ENCODE results near the gene TTLL7.
"Not testable (repeated sequence)": the region's sequence is repeated elsewhere in the genome, so short reads cannot be mapped to it uniquely, and the experiment has no call there.

The TTLL7 gene

DNA sequence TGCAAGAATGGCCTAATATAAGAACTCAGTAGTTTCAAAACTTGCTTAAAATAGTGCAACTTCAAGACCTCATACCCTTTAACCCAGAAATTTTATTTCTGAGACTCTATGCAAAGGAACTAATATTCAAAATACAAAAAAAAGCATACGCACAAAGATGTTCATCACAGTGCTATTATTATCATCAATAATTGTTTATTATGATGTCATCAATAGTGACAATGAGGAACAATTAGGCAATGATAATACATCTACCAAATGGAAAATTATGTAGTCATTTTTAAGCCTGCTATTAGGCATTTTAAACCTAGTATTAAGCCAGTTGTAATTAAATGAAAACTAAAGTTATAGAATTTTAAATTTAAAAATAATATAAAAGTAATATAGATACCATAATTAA lies 3.3 kb downstream of the TTLL7 start:
- no peak for DNase-seq (ENCODE audit: low spot score)

GRCh38 chr1:83994111-83994510 lies 4.8 kb downstream of the TTLL7 start:
- no peak for DNase-seq (ENCODE audit: low spot score)

GRCh38 chr1:83990734-83991133 lies 8.2 kb downstream of the TTLL7 start:
- DNase-seq (ENCODE audit: low spot score), result no peak

DNA sequence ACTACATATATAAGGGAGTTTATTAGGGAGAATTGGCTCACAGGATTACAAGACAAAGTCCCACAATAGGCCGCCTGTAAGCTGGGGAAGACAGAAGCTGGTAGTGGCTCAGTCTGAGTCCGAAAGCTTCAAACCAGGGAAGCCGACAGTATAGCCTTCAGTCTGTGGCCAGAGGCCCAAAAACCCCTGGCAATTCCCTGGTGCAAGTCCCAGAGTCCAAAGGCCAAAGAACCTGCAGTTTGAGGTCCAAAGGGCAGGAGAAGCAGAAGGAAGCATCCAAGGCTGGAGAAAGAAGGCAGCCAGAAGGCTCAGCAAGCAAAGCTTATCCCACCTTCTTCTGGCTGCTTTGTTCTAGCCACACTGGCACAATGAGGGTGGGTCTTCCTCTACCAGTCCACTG lies 13.9 kb downstream of the TTLL7 start:
- no peak for DNase-seq (ENCODE audit: low spot score)

- DNase-seq (ENCODE audit: low spot score), result not testable (repeated sequence)
Measured at GRCh38 chr1:83983918-83984317, 15.0 kb downstream of the TTLL7 start.

DNA sequence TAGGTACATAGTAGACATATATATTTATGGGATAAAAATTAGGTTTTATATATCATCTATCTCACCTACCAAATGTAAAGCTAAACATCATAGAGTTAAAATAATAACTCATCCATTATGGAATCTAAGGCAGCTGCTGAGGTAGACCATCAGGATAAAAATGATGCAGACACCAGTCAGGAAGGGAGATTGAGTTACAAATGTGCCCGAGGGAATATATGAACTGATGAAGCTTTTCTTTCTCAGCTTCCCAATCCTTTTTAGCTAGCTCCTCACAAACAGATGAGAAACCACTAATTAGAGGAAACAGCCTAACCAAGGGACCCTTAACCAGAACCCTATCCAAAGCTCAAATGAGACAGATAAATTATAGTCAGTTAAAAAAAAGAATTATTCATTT lies 20.9 kb downstream of the TTLL7 start:
- DNase-seq (ENCODE audit: low spot score), result no peak

- DNase-seq (ENCODE audit: low spot score), result no peak
Measured at GRCh38 chr1:83976920-83977319, 22.0 kb downstream of the TTLL7 start.

GRCh38 chr1:83970802-83971201 lies 28.1 kb downstream of the TTLL7 start:
- DNase-seq (ENCODE audit: low spot score), result no peak

GRCh38 chr1:83970114-83970513 lies 28.8 kb downstream of the TTLL7 start:
- no peak for DNase-seq (ENCODE audit: low spot score)

DNA sequence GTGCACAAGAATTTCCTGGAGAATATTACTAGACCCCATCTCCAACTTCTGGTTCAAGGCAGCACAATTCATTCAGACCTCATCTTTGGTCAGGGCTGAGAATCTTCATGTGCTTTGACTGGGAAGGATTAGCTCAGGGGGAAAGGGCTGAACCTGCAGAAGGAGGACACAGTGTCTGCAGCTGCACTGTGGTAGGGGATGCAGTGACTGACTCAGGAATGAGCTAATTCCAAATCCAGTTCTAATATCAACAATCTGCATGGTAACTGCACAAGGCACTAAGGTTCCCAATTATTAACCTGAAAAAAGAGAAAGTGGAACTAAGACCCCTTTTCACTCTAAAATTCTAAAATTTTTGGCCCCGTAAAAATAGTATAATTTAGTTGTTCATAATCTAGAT lies 31.6 kb downstream of the TTLL7 start:
- DNase-seq (ENCODE audit: low spot score), result no peak

GRCh38 chr1:83964153-83964552 lies 34.8 kb downstream of the TTLL7 start:
- DNase-seq (ENCODE audit: low spot score), result no peak

GRCh38 chr1:83961571-83962295 lies 37.2 kb downstream of the TTLL7 start:
- DNase-seq (ENCODE audit: low spot score), result no peak

DNA sequence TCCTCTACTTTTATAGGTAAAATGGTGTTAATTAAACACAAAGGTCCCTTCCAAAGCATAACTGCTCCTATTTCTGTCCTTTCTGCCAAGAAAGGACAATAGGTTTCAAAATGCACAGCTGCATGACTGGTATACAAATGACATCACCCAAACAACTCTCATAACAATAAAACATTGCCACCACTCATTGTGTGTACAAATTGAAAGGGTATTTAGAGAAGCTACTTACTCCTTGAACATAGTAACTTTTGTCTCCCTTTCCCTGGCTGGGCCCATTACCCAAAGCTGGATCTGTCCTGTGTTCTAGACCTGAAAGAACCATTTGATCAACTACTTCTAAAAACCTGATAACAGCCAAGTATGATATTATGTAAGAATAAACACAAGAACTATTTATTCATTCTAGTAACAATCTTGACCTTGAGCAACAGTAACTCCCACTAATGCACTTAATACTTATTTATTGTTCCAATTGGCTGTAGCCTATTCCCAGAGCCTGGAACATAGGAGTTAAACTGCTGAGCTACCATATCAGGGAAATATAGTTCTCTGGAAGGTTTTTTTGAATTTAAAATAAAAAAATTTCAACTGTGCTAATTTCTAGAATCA lies 38.2 kb downstream of the TTLL7 start:
- DNase-seq (ENCODE audit: low spot score), result no peak

DNA sequence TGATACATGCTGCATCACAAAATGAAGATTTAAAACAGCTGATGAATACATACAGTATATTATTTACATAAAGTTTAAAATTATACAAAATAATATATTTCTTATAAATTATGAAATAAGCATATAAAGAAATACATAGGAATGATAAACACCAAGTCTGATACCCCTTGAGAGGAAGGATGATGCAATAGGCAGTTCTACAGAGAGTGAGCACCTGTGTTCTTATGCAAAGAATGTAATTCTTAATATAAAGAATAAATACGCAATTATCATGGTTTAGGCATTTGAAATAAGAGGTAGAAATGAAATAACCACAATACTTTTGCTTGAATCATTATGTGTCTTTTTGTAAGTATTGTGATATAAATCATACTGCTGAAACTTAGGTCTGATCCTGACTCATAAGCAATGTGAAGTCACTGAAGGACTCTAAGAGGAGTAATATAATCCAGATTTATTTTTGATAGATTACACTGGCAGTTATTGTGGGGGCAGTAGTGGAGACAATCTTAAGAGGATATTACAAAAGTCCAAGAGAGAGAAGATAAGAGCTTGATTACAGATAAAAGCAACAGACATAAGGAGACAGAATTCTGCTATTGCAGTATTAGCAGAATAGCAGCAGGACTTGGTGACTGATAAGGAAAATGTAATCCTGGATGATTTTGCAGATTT lies 39.0 kb downstream of the TTLL7 start:
- DNase-seq (ENCODE audit: low spot score), result no peak

GRCh38 chr1:83958704-83959103 lies 40.2 kb downstream of the TTLL7 start:
- DNase-seq (ENCODE audit: low spot score), result no peak

DNA sequence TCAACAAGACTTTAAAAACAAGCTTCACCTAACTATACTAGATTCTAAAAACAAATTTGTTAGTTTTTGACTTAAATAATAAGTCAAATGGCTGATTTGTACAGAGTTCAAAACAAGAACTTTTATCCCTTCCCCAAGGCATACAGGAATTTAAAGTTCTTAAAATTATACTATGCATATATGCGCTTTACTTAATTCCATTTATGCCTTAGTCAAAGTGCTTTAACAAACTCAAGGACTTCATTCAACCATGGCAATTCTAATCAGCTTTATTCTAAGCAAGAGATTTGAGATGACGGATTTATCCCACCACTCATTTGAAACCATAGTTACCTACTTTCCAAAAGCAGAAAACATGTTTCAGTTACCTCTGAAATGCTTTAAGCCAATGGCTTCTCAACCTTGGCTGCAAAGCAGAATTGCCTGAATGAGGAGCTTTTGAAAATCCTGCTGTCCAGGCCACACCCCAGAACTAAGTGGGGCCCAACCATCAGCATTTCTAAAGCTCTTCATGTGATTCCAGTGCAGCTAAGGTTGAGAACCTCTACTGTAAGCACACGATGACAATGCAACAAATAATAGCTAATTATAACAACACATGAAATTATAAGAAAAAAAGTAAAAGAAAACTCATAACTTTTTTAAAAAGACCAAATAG lies 44.6 kb downstream of the TTLL7 start:
- DNase-seq (ENCODE audit: low spot score), result no peak

DNA sequence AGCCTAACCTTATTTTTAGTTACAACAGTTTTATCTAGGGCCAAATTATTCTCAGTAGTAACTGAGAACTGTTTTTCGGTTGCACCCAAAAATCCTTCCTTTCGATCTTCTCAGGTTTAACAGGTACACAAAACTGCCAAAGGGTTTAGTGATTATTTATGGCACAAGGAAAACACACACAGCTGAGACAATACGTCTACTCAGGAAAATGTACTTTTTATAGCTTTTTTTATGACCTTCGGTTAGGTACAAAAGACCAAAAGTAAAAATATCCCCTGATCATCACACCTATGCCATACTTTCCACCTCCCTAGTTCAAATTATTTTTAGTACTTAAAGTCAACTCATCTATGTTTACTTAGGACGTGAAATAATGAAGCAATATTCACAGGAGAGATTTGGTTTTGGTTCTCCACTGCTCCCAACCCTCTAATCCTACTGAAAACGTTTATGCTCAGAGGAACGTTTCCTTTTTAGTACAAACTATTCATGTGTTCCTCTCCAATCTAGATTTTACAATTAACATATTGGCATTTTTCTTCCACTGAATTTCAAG lies 48.7 kb downstream of the TTLL7 start:
- DNase-seq (ENCODE audit: low spot score), result no peak

DNA sequence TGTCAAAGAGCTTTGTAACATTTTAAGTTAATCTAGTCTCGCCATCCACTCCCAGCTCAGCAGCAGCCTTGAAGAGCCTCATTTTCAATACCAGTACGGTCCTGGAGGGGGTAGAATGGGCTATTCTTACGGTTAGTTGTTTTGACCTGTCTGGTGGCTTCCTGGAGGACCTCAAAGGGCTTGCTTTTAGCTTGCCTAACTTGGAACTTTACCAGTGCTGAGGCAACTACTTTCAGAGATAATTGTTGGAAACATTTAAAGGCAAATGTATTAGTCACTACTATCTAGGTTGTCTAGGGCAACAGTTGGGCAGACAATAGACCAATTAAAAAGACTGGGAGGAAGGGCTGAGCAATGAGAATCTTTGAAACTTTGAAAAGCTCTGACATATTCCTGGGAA lies 56.0 kb downstream of the TTLL7 start:
- DNase-seq (ENCODE audit: low spot score), result no peak

DNA sequence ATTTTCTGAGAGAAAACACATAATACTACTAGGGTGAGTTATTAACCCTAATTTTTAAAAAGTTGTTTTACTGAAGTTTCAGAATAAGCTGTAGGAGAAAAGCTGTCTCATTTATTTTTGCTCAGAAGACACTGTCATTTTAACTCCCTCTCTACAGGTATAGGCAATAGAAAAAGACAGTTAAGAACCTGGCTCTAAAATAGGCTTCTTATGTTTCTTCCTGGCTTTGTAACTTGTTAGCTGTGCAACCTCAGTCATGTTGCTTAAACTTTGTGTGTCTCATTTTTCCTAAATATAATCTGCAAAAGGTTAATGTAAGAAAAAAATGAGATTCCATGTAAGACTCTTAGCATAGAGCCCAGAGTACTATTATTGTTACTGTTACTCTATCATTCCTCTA lies 64.4 kb downstream of the TTLL7 start:
- DNase-seq (ENCODE audit: low spot score), result no peak

DNA sequence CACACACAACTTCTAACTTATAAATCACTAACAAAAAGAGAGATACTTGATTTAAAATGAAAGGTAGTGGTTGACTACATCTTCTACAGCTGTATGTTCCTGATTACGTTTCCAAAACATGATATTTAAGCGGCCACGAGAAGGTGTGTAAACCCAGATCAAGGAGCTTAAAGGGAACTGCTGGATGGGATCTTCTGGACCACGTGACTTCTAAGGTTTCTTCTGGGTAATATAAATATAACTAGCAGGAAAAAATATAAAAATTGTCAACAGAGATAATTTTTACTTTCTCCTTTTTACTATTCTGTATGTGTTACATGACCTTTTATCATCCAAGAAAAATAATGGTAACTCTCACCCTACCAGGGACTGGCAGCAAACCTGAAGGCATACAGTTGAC lies 66.2 kb downstream of the TTLL7 start:
- DNase-seq (ENCODE audit: low spot score), result no peak

DNA sequence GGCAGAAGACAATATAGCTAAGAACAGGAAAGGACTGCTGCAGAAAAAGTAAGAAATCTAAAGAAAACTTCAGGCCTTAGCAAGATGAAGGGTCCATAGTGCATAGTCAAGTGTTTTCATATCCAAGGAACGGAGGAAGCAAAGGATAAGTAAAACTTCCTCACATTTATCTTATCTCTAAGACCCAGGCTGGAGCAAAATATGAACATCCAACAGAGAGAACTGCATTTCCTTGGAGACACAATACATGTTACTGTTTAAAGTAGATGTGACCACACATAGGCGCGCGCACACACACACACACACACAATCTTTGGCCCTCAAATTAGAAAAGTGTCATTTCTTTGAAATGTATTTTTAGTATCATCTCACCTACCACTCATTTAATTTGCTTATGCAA lies 66.7 kb downstream of the TTLL7 start:
- no peak for DNase-seq (ENCODE audit: low spot score)

- DNase-seq (ENCODE audit: low spot score), result no peak
Measured at GRCh38 chr1:83931658-83932253, 67.2 kb downstream of the TTLL7 start.
